HT1080 (cell line): ENCODE data around the gene TRPM2. TPM values are rescaled to one million over a fixed set of nuclear protein-coding genes. Genes with fewer than 3 reads are reported as not detected.

Source experiments
- DNase-seq: peaks from one replicate; pipeline ENCODE4 v3.0.0-alpha.2; 2015; ENCODE audit warnings: low read depth
- total RNA-seq: library from RNA; depleted of rRNA; stranded (reverse); fragments of >200 nt; shearing (Covaris generic); gene quantifications from 2 replicates; pipeline ENCODE4 v1.2.3, GENCODE V29; 2014

The TRPM2 gene
- total RNA-seq, 1 experiment from 2014 or later = 1.4 TPM

- DNase-seq = no peak
Observed at GRCh38 chr21:44372616-44373015, 19.2 kb downstream of the TRPM2 start.

- DNase-seq = no peak
Observed at GRCh38 chr21:44374601-44375280, 21.3 kb downstream of the TRPM2 start.

GRCh38 chr21:44375281-44375651, 21.8 kb downstream of the TRPM2 start:
- DNase-seq = no peak

DNA sequence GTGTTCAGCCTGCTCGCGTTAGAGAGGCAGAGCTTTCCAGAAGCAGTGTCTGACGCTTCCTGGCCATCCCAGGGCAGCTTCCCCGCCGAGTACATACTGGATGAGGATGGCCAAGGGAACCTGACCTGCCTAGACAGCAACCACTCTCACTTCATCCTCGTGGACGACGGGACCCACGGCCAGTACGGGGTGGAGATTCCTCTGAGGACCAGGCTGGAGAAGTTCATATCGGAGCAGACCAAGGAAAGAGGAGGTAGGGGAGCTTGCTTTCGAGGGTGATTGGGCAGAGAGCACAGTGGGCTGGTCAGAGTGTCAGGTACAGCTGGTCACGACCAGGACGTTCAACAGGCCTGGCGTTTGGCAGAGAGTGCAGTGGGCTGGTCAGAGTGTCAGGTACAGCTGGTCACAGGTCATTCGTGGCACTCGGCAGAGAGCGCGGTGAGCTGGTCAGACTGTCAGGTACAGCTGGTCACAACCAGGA, 22.4 kb downstream of the TRPM2 start:
- DNase-seq = no peak

GRCh38 chr21:44376606-44377005, 23.2 kb downstream of the TRPM2 start:
- no peak for DNase-seq

- DNase-seq = no peak
Observed at GRCh38 chr21:44377201-44377921, 23.9 kb downstream of the TRPM2 start.

GRCh38 chr21:44377922-44378645, 24.7 kb downstream of the TRPM2 start:
- DNase-seq = no peak

DNA sequence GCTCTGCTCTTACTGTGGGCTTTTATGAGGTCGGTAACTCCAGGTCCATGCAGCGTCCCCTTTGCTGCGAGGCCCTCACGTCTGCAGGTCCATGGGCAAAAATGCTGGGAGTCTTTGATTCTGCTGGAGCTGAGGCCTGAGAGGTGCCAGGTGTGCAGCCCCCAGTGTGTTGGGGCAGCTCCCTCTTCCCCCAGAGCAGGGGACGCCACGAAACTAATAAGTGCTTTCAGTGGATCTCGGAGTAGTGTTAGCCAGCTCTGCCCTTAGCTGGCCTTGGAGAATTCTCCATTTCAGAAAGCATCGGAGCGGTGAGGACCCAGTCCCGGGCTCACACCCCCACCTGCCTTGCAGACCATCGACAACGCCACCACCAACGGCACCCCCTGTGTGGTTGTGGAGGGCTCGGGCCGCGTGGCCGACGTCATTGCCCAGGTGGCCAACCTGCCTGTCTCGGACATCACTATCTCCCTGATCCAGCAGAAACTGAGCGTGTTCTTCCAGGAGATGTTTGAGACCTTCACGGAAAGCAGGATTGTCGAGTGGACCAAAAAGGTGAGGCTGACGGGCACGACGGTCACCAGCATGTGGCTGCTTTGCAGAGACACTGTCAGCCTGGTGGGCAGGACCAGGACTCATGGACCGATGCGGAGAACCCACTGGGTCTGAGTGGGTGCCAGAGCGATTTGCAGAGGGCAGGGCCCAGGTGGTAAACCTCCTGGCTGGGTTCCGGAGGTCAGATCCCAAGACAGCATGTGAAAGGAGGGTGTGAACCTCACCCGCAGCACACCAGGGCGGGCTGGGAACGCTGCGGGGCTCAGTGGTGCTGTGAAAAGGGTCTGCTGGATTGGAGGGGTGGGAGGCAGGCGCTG, 25.5 kb downstream of the TRPM2 start:
- DNase-seq = no peak

DNA sequence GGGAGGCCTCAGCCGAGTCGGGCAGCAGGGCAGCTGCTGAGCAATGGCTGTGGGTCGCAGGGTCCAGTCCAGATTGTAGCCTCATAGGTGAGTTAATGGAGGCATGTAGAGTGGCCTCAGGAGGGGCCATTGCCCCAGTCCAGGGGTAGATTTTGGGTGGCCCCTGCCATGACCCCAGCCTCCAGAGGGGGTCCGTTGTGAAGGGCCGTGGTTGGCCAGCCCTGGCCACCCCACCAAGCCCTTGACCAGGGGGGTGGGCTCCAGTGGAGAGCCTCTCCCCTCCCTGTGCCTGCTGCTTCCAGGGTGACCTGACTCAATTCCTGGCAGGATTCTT, 26.1 kb downstream of the TRPM2 start:
- DNase-seq = no peak

DNA sequence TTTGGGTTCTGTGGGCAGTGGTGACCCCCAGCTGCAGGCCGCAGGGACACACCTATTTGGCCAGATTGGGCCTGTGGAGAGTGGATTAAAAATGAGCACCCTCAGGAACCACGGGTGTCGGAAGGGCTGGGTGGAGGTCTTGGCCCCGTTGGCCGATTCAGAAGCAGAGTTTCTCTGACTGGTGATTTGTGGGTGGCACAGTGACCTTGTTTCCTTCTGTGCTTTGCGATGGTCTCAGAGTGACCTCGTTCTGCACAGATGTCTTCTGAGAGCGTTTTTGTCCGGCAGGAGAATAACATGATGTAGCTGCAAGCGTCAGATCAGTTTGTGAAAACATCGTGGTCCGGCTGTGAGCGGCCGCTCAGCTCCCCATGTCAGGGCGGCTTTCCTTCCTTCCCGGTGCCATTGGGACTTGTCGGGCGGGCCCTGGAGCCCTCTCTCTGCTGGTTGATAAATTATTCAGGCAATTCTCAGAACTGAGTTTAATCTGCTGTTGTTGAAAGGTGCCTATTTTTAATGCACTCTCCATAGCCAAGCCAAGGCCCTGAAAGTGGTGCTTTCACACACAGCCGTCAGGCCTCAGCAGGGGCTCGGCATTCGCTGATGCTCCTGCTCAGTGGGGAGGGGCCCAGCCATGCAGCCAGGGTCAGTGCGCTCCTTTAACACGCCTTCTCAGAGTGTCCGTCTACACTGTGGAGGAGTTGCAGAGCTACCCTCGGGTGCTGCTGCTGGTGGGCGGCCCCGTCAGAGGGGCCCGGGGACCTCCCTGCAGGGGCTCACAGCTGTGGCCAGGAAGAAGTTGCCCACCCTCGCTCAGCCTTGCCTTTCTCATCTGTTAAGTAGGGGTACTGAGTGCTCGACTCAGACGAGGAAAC, 26.8 kb downstream of the TRPM2 start:
- DNase-seq = no peak

DNA sequence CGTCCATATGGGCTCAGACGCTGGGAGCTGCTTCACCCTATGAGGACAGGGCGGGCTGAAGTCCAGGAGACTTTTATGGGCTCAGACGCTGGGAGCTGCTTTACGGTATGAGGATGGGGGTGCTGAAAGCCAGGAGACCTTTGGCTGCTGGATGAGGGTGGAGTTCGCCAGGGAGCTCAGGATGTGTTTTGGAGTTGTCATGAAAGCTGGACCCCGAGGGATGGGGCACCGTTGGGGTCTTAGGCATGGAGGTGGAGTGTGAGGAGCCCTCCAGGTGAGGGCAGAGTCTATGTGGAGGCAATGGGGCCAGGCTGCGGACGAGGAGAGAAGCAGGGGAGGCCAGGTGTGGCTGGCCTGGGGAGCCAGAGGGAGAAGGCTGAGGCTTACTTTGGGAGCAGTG, 27.5 kb downstream of the TRPM2 start:
- DNase-seq = no peak

GRCh38 chr21:44381874-44382273, 28.5 kb downstream of the TRPM2 start:
- no peak for DNase-seq

GRCh38 chr21:44382536-44382935, 29.1 kb downstream of the TRPM2 start:
- no peak for DNase-seq

GRCh38 chr21:44383216-44383615, 29.8 kb downstream of the TRPM2 start:
- no peak for DNase-seq

DNA sequence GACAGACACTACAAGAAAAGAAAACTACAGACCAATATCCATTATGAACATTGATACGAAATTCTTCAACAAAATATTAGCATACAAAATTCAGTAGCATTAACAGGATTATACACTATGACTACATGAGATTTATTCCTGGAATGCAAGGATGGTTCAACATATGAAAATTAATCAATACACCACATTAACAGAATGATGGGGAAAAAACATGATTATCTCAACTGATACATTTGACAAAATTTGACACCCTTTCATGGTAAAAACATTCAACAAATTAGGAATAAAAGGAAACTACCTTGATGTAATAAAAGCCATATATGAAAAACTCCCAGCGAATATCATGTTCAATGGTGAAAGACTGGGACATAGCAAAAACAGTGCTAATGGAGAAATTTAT, 31.5 kb downstream of the TRPM2 start:
- no peak for DNase-seq

- DNase-seq = no peak
Observed at GRCh38 chr21:44389335-44389734, 35.9 kb downstream of the TRPM2 start.

- no peak for DNase-seq
Observed at GRCh38 chr21:44390886-44391285, 37.5 kb downstream of the TRPM2 start.

- DNase-seq = no peak
Observed at GRCh38 chr21:44391345-44392091, 38.1 kb downstream of the TRPM2 start.

DNA sequence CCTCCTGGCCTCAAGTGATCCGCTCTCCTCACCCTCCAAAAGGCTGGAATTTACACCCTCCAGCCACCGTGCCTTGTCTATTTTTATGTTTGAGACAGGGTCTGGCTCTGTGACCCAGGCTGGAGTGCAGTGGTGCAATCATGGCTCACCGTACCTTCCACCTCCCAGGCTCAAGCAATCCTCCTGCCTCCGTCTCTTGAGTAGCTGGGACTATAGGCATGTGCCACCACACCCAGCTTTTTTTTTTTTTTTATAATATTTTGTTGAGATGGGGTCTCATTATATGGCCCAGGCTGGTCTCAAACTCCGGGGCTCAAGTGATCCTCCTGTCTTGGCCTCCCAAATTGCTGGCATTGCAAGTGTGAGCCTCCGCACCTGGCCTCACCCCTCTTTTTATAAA, 38.8 kb downstream of the TRPM2 start:
- DNase-seq = no peak

- DNase-seq = no peak
Observed at GRCh38 chr21:44392916-44393315, 39.5 kb downstream of the TRPM2 start.
